Kidney (tissue), 14 donors: ENCODE data around the gene STXBP6. TPM values are rescaled to one million over a fixed set of nuclear protein-coding genes. Genes with fewer than 3 reads are reported as not detected.
A peak's percentile ranks its signal among the peaks of the same experiment; 100 is the strongest.

Experiments
- DNase-seq, 5 donors: peaks; one replicate each; pipeline ENCODE4 v3.0.0-alpha.2; 2013 to 2020
- FAIRE-seq: peaks from 2 replicates; lab custom pipeline; 2012; peaks lifted over from hg19 to GRCh38; lab: Jason Lieb, UNC
- H3K27ac ChIP-seq, 2 donors: one replicate each; pipeline ENCODE4 v1.7.0; 2013; ENCODE audit warnings: low read depth in 2 of 2, low read length in 2 of 2, inconsistent platforms in 1 of 2
- H3K27me3 ChIP-seq: one replicate; pipeline ENCODE4 v1.7.1; 2013; ENCODE audit warnings: low read length, inconsistent platforms; ENCODE audit not compliant: control insufficient read depth, insufficient read depth
- H3K36me3 ChIP-seq, 3 donors: one replicate each; pipeline versions ENCODE4 v1.7.0 to v1.7.1; 2013; ENCODE audit warnings: low read length in 3 of 3, control low read depth in 1 of 3, inconsistent platforms in 1 of 3; ENCODE audit not compliant: insufficient read depth in 3 of 3, control insufficient read depth in 2 of 3
- H3K4me1 ChIP-seq, 3 donors: one replicate each; pipeline versions ENCODE4 v1.7.0 to v1.7.1; 2013; ENCODE audit warnings: low read length in 3 of 3, inconsistent platforms in 1 of 3, low read depth in 1 of 3; ENCODE audit not compliant: control insufficient read depth in 2 of 3, insufficient read depth in 2 of 3
- H3K4me3 ChIP-seq, 3 donors: one replicate each; pipeline versions ENCODE4 v1.7.0 to v1.8.1; 2013; ENCODE audit warnings: low read length in 3 of 3, control low read depth in 1 of 3, inconsistent platforms in 1 of 3
- H3K9ac ChIP-seq, 3 donors: one replicate each; pipeline versions ENCODE4 v1.7.0 to v1.7.1; 2013; ENCODE audit warnings: low read length in 3 of 3, control low read depth in 1 of 3, inconsistent platforms in 1 of 3
- H3K9me3 ChIP-seq, 3 donors: one replicate each; pipeline versions ENCODE4 v1.7.0 to v1.7.1; 2013; ENCODE audit warnings: low read length in 3 of 3, control low read depth in 1 of 3, inconsistent platforms in 1 of 3; ENCODE audit not compliant: control insufficient read depth in 2 of 3, insufficient read depth in 1 of 3
- intact Hi-C: fragments of 100-400 bp; cut with DNase I; formaldehyde crosslinking; loops from one replicate; pipeline ENCODE4 v1.11.1; 2022
- polyA plus RNA-seq: library from polyadenylated mRNA; stranded (reverse); fragments of 350-450 nt; fragmentation: Illumina TruSeq; extraction: RNeasy Lipid Tissue Mini Kit (QIAGEN cat#74804); gene quantifications from one replicate; pipeline ENCODE4 v1.2.3, GENCODE V29; 2014; ENCODE audit warnings: low read depth, low replicate concordance; ENCODE audit not compliant: insufficient read depth
- total RNA-seq: library from RNA; stranded (reverse); fragmentation: NEBNext Ultra II Directional; extraction: Animal tissue kit (Norgen Biotek cat#: 25700); gene quantifications from one replicate; pipeline ENCODE4 v1.2.1, GENCODE V29; 2021
- TF ChIP-seq, protein P1 (sequence below): IDR thresholded peaks from 3 replicates; pipeline ENCODE4 v1.5.1; 2012; ENCODE audit warnings: mild to moderate bottlenecking, moderate library complexity, borderline replicate concordance; ENCODE audit not compliant: insufficient read depth; ENCODE audit errors: extremely low read depth
- donor health status: control.
- donor health status: control.
- donor health status: control.
- donor health status: control.
- donor health status: control.
- donor health status: DM: yes; HTN: yes; CAD: no.
- donor health status: Normal renal cell carcinoma (clear cell type).

Gene STXBP6
- total and polyA plus RNA-seq, 2 donors from 2014 or later, result 2.8 to 3.9 TPM

DNA sequence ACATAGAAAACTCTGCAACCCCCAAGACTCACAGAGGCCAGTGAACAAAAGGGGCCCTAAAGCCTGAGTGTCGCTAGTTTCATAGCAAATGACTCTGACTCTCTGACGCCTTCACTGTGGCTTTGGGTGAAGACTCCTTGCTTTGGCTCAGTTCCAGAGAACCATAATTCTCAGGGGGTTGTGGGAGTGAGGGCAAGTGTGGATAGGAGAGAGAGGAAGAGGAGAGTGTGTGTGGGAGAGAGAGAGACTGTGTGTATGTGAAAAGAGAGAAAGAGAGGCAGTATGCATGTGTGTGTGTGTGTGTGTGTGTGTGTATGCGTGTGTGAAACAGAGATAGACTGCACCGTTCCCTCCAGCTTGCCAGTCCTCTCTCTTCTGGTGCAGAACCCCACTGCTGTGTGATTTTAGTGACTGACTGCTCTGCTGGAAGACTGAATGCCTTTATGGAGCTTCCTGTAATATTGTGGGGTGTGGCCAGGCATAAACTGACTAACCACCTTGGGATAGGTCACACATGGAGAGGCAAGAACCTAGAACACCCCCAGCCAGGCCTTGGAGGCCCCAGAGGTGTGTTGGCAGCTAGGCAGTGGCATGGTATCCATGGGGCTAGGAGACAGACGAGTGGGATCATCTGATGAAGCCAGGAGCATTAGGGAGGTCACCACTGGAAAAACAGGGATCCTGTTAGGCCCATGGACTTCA is 45.9 kb upstream of the STXBP6 start:
- no peak for FAIRE-seq
- no peak overlapping the region for H3K4me3 ChIP-seq
- no peaks in the 10 kb centered on the region for H3K36me3 ChIP-seq
- TF ChIP-seq, protein P1, sequence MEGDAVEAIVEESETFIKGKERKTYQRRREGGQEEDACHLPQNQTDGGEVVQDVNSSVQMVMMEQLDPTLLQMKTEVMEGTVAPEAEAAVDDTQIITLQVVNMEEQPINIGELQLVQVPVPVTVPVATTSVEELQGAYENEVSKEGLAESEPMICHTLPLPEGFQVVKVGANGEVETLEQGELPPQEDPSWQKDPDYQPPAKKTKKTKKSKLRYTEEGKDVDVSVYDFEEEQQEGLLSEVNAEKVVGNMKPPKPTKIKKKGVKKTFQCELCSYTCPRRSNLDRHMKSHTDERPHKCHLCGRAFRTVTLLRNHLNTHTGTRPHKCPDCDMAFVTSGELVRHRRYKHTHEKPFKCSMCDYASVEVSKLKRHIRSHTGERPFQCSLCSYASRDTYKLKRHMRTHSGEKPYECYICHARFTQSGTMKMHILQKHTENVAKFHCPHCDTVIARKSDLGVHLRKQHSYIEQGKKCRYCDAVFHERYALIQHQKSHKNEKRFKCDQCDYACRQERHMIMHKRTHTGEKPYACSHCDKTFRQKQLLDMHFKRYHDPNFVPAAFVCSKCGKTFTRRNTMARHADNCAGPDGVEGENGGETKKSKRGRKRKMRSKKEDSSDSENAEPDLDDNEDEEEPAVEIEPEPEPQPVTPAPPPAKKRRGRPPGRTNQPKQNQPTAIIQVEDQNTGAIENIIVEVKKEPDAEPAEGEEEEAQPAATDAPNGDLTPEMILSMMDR, result no peak
- intact Hi-C loops, result no loop called here
- no peak overlapping the region for H3K9ac ChIP-seq
- H3K9me3 ChIP-seq, result no peaks in the 10 kb centered on the region
- no peaks in the 10 kb centered on the region for H3K27me3 ChIP-seq
- peaks cover 0 to 4% (median 0%) of the 10 kb centered on the region in 3 donors for H3K4me1 ChIP-seq
- peak in 2 of 5 donors; percentile 40 to 46 for DNase-seq
- H3K27ac ChIP-seq, result no peak overlapping the region

DNA sequence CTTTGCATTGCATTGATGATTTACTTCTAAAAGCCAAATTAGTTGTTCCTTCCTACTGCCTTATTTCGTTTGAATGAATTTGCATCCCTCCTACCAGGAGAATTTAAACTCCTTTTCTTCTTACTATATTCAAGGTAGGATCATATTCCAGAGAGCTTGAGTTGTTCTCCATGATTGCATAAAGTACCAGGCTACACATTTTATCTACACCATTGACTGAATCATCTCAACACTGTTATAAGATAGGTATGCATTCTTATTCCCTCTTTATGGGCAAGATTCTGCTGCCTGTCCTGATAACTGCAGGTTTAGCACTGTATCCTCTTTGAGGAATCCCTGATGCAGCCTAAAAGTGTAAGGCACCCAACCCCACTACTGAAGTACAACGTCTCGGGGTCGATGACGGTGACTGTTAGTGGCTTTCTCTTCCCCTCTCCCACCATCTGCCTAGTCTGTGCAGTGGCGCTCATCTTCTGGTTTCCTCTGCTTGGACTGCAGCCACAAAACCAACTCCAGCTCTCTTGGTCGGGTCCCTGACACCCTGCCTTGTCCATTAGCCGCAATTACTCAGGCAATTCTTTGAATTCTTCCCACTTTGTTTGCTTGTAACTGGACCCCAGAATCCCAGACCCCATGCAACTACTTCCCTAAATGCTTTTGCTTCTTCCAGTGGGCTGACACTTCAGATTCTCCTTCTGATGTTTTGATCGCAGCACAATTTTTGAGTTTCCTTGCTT is 44.4 kb upstream of the STXBP6 start:
- peaks cover 0 to 4% (median 0%) of the 10 kb centered on the region in 3 donors for H3K4me1 ChIP-seq
- no peak overlapping the region for H3K9ac ChIP-seq
- no peaks in the 10 kb centered on the region for H3K27me3 ChIP-seq
- no peaks in the 10 kb centered on the region for H3K36me3 ChIP-seq
- no peak for FAIRE-seq
- intact Hi-C loops, result no loop called here
- H3K9me3 ChIP-seq, result no peaks in the 10 kb centered on the region
- H3K27ac ChIP-seq, result no peak overlapping the region
- DNase-seq, result no peak
- no peak overlapping the region for H3K4me3 ChIP-seq
- TF ChIP-seq, protein P1, result no peak

DNA sequence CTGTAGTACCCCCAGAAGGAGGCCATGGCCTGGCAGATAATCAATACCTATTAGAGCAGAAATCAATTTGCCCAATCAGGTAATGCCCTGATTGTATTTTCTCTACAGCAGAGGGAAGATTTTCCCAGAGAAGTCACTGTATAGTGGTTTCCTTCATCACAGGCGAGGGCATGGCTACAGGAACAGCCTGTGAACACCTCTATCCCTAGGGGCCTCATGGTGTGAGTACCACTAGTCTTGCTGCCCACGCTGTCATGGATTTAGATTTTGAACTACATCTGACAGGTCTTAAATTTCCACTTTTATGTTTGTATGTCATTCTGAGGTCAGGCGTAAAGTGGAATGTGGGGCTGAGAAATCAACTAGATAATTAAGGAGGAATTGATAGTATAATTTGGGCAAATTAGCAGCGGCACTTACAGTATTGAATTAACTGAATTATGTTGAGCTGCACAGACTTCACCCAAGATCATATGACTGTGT is 42.4 kb upstream of the STXBP6 start:
- TF ChIP-seq, protein P1, result no peak
- Histone ChIP-seq H3K4me3 (no peak overlapping the region), H3K27me3 (no peaks in the 10 kb centered on the region), H3K4me1 (peaks cover 0 to 4% (median 0%) of the 10 kb centered on the region in 3 donors), H3K9ac (no peak overlapping the region), H3K36me3 (no peaks in the 10 kb centered on the region), H3K9me3 (no peaks in the 10 kb centered on the region), H3K27ac (no peak overlapping the region)
- DNase-seq (peak in 2 of 5 donors; percentile 27 to 51), FAIRE-seq (no peak)
- intact Hi-C loops, result no loop called here
